HEK293 (cell line): ENCODE measurements around the gene OVOL3.
A peak's percentile ranks its signal among the peaks of the same experiment; 100 is the strongest.

Experiments
- CTCF ChIA-PET: fragments of 350-600 bp; formaldehyde crosslinking; extraction: SDS; loops from one replicate; lab custom pipeline; 2021; ENCODE audit warnings: antibody characterized with exemption; lab: Yijun Ruan, JAX
- POLR2A ChIA-PET: fragments of 300-600 bp; formaldehyde crosslinking; extraction: SDS; loops from one replicate; lab custom pipeline; 2020; ENCODE audit warnings: antibody characterized with exemption, inconsistent platforms; lab: Yijun Ruan, JAX
- H3K27ac ChIP-seq: fragments of 200-500 bp; sonication (Bioruptor generic); 2 replicates; pipeline ENCODE4 v1.5.1; 2014; ENCODE audit warnings: low read depth, low read length, control low read depth, inconsistent platforms; ENCODE audit errors: extremely low read depth
- H3K36me3 ChIP-seq, 2 experiments: fragments of 200-500 bp in 1 of 2; sonication (Bioruptor generic) in 1 of 2; 1 replicate in 1 of 2; 2 replicates in 1 of 2; pipeline ENCODE4 v1.5.1; 2014 to 2017; ENCODE audit warnings: inconsistent platforms in 2 of 2, low read length in 2 of 2; ENCODE audit not compliant: control insufficient read depth in 2 of 2, insufficient read depth in 1 of 2
- H3K4me1 ChIP-seq: fragments of 200-500 bp; sonication (Bioruptor generic); 2 replicates; pipeline ENCODE4 v1.5.1; 2014; ENCODE audit warnings: mild to moderate bottlenecking, low read length, inconsistent platforms; ENCODE audit not compliant: control insufficient read depth, insufficient read depth
- H3K4me3 ChIP-seq: 2 replicates; pipeline ENCODE4 v1.5.1; 2011; ENCODE audit warnings: low read depth, mild to moderate bottlenecking, control low read depth, low read length, moderate library complexity
- H3K9me3 ChIP-seq: fragments of 200-500 bp; sonication (Bioruptor generic); 2 replicates; pipeline ENCODE4 v1.5.1; 2014; ENCODE audit warnings: low read depth, low read length, inconsistent platforms; ENCODE audit not compliant: control insufficient read depth, insufficient read depth
- GFI1B ChIP-seq: fragments of 450-650 bp; formaldehyde crosslinking; IDR thresholded peaks from 2 replicates; pipeline ENCODE4 v1.5.1; 2016; ENCODE audit warnings: missing biosample characterization, missing genetic modification characterization
- GLI4 ChIP-seq: fragments of 450-650 bp; formaldehyde crosslinking; IDR thresholded peaks from 2 replicates; pipeline ENCODE4 v1.5.1; 2016; ENCODE audit warnings: missing biosample characterization, missing genetic modification characterization
- GLIS1 ChIP-seq: fragments of 450-650 bp; formaldehyde crosslinking; IDR thresholded peaks from 2 replicates; pipeline ENCODE4 v1.5.1; 2016; ENCODE audit warnings: missing biosample characterization, missing genetic modification characterization
- KLF1 ChIP-seq: fragments of 450-650 bp; formaldehyde crosslinking; IDR thresholded peaks from 2 replicates; pipeline ENCODE4 v1.5.1; 2016; ENCODE audit warnings: missing biosample characterization, missing genetic modification characterization
- PRDM4 ChIP-seq: fragments of 450-650 bp; formaldehyde crosslinking; IDR thresholded peaks from 2 replicates; pipeline ENCODE4 v1.5.1; 2017; ENCODE audit warnings: missing biosample characterization, missing genetic modification characterization
- REPIN1 ChIP-seq: fragments of 450-650 bp; formaldehyde crosslinking; IDR thresholded peaks from 2 replicates; pipeline ENCODE4 v1.5.1; 2017; ENCODE audit warnings: missing biosample characterization, missing genetic modification characterization, low read depth
- YY1 ChIP-seq: fragments of 450-650 bp; formaldehyde crosslinking; IDR thresholded peaks from 2 replicates; pipeline ENCODE4 v1.5.1; 2018; ENCODE audit warnings: missing biosample characterization, missing genetic modification characterization
- ZBTB7A ChIP-seq: fragments of 450-650 bp; formaldehyde crosslinking; IDR thresholded peaks from 2 replicates; pipeline ENCODE4 v1.5.1; 2016; ENCODE audit warnings: low read depth, missing biosample characterization, missing genetic modification characterization
- ZFHX2 ChIP-seq: fragments of 450-650 bp; formaldehyde crosslinking; conservative IDR thresholded peaks from 2 replicates; pipeline ENCODE4 v1.5.1; 2016; ENCODE audit warnings: missing biosample characterization, missing genetic modification characterization
- ZFP69B ChIP-seq: fragments of 450-650 bp; formaldehyde crosslinking; IDR thresholded peaks from 2 replicates; pipeline ENCODE4 v1.5.1; 2016; ENCODE audit warnings: missing biosample characterization, missing genetic modification characterization
- ZNF16 ChIP-seq: fragments of 450-650 bp; formaldehyde crosslinking; IDR thresholded peaks from 2 replicates; pipeline ENCODE4 v1.5.1; 2016; ENCODE audit warnings: low read depth, missing biosample characterization, missing genetic modification characterization
- ZNF174 ChIP-seq: fragments of 450-650 bp; formaldehyde crosslinking; IDR thresholded peaks from 2 replicates; pipeline ENCODE4 v1.5.0; 2017; ENCODE audit warnings: missing biosample characterization, mild to moderate bottlenecking, missing genetic modification characterization
- ZNF2 ChIP-seq: fragments of 450-650 bp; formaldehyde crosslinking; IDR thresholded peaks from 2 replicates; pipeline ENCODE4 v1.5.1; 2016; ENCODE audit warnings: missing biosample characterization, missing genetic modification characterization
- ZNF280C ChIP-seq: fragments of 450-650 bp; formaldehyde crosslinking; IDR thresholded peaks from 2 replicates; pipeline ENCODE4 v1.5.1; 2016; ENCODE audit warnings: missing biosample characterization, missing genetic modification characterization
- ZNF280D ChIP-seq: fragments of 450-650 bp; formaldehyde crosslinking; IDR thresholded peaks from 2 replicates; pipeline ENCODE4 v1.5.1; 2016; ENCODE audit warnings: missing biosample characterization, missing genetic modification characterization
- ZNF37A ChIP-seq: fragments of 450-650 bp; IDR thresholded peaks from 2 replicates; pipeline ENCODE4 v1.5.1; 2018; ENCODE audit warnings: missing biosample characterization, missing genetic modification characterization
- ZNF391 ChIP-seq: fragments of 450-650 bp; formaldehyde crosslinking; IDR thresholded peaks from 2 replicates; pipeline ENCODE4 v1.5.1; 2016; ENCODE audit warnings: low read depth, missing biosample characterization, missing genetic modification characterization, borderline replicate concordance
- ZNF626 ChIP-seq: fragments of 450-650 bp; sonication (Bioruptor Pico); formaldehyde crosslinking; IDR thresholded peaks from 2 replicates; pipeline ENCODE4 v1.5.1; 2018; ENCODE audit warnings: missing biosample characterization, missing genetic modification characterization, inconsistent platforms
- ZNF660 ChIP-seq: fragments of 450-650 bp; IDR thresholded peaks from 2 replicates; pipeline ENCODE4 v1.5.1; 2018; ENCODE audit warnings: missing biosample characterization, mild to moderate bottlenecking, missing genetic modification characterization
- ZNF692 ChIP-seq: fragments of 450-650 bp; formaldehyde crosslinking; IDR thresholded peaks from 2 replicates; pipeline ENCODE4 v1.5.1; 2016; ENCODE audit warnings: missing biosample characterization, missing genetic modification characterization
- ZNF830 ChIP-seq: fragments of 450-650 bp; IDR thresholded peaks from 2 replicates; pipeline ENCODE4 v1.5.0; 2018; ENCODE audit warnings: missing biosample characterization, missing genetic modification characterization, low read depth, mild to moderate bottlenecking, moderate library complexity
- ZSCAN16 ChIP-seq: fragments of 450-650 bp; formaldehyde crosslinking; IDR thresholded peaks from 2 replicates; pipeline ENCODE4 v1.5.1; 2016; ENCODE audit warnings: missing biosample characterization, missing genetic modification characterization
- ZXDB ChIP-seq: fragments of 450-650 bp; formaldehyde crosslinking; IDR thresholded peaks from 2 replicates; pipeline ENCODE4 v1.5.1; 2016; ENCODE audit warnings: missing biosample characterization, missing genetic modification characterization

The OVOL3 gene

GRCh38 chr19:36140304-36141038 is 29.5 kb downstream of the OVOL3 start (continued):
- 0 out of 2 replicates have a peak, but pooled peaks have one; percentile 30 for TF ChIP-seq ZNF391 (tag by site-specific recombination)
- TF ChIP-seq GFI1B (tag by site-specific recombination) = no peak
- TF ChIP-seq YY1 (tag by site-specific recombination) = 0 out of 2 replicates have a peak, but pooled peaks have one; percentile 9
- TF ChIP-seq ZSCAN16 (tag by site-specific recombination) = 0 out of 2 replicates have a peak, but pooled peaks have one; percentile 12
- TF ChIP-seq ZNF16 (tag by site-specific recombination) = 0 out of 2 replicates have a peak, but pooled peaks have one; percentile 11

GRCh38 chr19:36141039-36141927 is 30.3 kb downstream of the OVOL3 start:
- H3K36me3 ChIP-seq = peaks cover 38% of the 10 kb centered on the region in 2 experiments
- ChIA-PET CTCF (no interaction called here), POLR2A (interaction anchor here (2.0 to 5.4 kb wide), 3 partner anchors 12 to 348 kb away, joined by 5 to 87 read pairs (median 17); partner anchors contain the start of gene ZNF566)
- H3K4me3 ChIP-seq = peak overlapping the region; percentile 80
- no peaks in the 10 kb centered on the region for H3K9me3 ChIP-seq
- peaks cover 14% of the 10 kb centered on the region for H3K4me1 ChIP-seq
- peak overlapping the region; percentile 94 for H3K27ac ChIP-seq
- TF ChIP-seq ZNF174 (tag by site-specific recombination) (no peak), ZNF37A (tag by site-specific recombination) (no peak), ZNF626 (tag by site-specific recombination) (no peak), GLIS1 (tag by site-specific recombination) (peak; percentile 52), ZNF660 (tag by site-specific recombination) (no peak), ZNF2 (tag by site-specific recombination) (no peak), GLI4 (tag by site-specific recombination) (no peak), ZNF280C (tag by site-specific recombination) (no peak), ZNF692 (tag by site-specific recombination) (peak; percentile 98), ZBTB7A (tag by site-specific recombination) (no peak), ZFP69B (tag by site-specific recombination) (peak; percentile 97), ZFHX2 (peak; percentile 5; the same call in 1 of the 2 replicates), PRDM4 (tag by site-specific recombination) (no peak; the same call in 1 of the 2 replicates), KLF1 (tag by site-specific recombination) (peak; percentile 61), YY1 (tag by site-specific recombination) (no peak), ZNF280D (tag by site-specific recombination) (peak; percentile 28; the same call in 1 of the 2 replicates), ZXDB (tag by site-specific recombination) (no peak), REPIN1 (0 out of 2 replicates have a peak, but pooled peaks have one; percentile 74), ZNF830 (tag by site-specific recombination) (no peak)
